Activated CD4-positive, alpha-beta T cell treated with anti-CD3 and anti-CD28 coated beads, Interleukin-2, Interleukin-6, amounts not matched to agents 100 ng/mL and 50 ng/mL, durations not matched to agents 16 hours and 8 hours (primary cell): ENCODE results near the gene HDDC3.

Experiments
- DNase-seq: peaks from one replicate; pipeline ENCODE4 v3.0.0-alpha.2; 2020

Gene HDDC3

DNA sequence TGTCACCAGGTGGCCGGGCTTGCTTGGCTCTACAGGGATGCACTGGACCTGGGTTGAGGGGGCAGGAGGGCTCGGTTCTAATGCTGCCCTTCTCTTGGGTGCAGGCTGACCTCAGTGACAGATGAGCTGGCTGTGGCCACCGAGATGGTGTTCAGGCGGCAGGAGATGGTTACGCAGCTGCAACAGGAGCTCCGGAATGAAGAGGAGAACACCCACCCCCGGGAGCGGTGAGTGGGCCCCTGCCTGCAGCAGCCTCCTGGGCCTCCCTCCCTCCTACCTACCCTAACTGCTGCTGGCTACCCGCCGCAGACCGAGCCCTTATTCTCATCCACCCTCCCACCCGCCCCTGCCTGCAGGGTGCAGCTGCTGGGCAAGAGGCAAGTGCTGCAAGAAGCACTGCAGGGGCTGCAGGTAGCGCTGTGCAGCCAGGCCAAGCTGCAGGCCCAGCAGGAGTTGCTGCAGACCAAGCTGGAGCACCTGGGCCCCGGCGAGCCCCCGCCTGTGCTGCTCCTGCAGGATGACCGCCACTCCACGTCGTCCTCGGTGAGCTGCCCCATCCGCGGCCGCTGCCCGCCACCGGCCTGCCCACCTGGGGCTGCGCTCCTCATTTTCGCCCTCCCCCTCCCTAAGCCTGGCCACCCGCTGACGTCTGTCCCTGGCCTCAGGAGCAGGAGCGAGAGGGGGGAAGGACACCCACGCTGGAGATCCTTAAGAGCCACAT, 42.5 kb downstream of the HDDC3 start:
- no peak for DNase-seq

- no peak for DNase-seq
These were observed 43.0 kb downstream of the HDDC3 start for GRCh38 chr15:90889313-90889730.

DNA sequence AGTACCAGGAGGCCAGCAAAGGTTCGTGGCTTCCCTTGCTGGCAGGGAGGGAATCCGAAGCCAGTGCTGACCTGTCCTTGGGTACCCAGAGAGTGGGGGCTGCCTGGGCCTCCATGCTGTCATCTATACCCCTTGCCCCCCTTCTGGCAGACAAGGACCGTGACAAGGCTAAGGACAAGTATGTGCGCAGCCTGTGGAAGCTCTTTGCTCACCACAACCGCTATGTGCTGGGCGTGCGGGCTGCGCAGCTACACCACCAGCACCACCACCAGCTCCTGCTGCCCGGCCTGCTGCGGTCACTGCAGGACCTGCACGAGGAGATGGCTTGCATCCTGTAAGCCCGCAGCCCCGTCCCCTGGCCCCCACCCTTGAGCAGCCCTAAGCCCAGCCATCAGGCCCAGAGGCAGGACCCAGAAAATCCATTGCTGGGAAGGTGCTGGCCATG, 45.3 kb downstream of the HDDC3 start:
- DNase-seq = no peak

GRCh38 chr15:90886291-90886614, 46.1 kb downstream of the HDDC3 start:
- no peak for DNase-seq

DNA sequence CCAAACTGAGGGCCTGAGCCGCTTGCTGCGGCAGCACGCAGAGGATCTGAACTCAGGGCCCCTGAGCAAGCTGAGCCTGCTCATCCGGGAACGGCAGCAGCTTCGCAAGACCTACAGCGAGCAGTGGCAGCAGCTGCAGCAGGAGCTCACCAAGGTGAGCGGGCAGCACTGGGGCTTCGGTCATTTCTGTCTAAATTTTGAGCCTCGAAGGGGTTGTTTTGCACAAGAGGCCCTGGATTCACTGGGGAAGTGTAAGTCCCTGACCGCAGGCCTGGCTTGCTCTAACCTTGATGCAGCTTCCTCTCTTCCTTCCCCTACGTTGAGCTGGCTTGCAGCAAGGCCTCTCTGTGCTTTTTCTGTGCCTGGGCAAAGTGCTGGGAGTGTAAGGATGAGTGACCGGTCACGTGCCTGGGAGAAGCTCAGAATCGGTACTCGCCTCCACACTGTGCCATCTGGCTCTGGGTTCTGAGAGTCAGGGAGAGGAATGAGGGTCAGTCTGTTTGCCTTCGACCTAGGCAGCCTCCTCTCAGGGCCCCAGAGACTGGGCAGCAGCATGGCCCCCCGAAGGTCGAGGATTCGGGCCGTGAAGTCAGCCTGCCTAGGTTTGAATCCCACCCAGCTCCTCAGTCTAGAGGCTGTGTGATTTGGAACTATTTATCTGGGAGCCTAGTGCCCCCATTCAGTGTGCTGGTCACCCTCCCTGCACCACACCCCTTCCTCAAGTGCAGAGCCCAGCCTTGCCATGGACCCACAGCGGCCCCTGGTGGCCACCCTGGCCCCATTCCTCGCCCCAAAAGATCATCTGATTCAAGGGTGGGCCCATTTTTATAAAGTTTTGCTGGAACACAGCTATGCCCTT, 46.7 kb downstream of the HDDC3 start:
- DNase-seq = peak; percentile 88

DNA sequence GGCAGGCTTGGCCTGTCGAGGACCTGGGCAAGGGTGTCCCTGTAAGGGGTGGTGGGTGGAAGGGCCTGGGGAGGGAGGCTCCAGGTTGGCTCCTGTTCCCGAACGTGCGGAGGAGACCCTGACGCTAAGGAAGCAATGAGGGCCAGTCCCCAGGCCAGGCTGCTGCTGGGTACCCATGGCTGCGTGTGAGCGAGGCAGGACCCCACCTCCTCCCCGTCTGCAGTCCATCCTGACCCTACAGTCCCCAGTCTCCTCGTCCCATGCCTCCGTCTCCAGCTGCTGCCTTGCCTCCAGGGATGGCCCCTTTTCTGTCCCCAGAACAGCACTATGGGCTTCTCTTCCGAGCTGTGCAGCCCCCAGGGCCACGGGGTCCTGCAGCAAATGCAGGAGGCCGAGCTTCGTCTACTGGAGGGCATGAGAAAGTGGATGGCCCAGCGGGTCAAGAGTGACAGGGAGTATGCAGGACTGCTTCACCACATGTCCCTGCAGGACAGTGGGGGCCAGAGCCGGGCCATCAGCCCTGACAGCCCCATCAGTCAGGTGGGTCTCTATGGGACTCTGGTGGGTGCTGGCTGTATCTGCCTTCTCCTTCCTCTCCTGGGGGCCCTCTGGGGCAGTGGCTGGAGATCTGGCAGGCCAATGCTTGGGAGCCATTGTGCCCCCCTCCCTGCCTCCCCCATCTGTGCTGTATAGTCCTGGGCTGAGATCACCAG, 47.5 kb downstream of the HDDC3 start:
- DNase-seq = no peak

DNA sequence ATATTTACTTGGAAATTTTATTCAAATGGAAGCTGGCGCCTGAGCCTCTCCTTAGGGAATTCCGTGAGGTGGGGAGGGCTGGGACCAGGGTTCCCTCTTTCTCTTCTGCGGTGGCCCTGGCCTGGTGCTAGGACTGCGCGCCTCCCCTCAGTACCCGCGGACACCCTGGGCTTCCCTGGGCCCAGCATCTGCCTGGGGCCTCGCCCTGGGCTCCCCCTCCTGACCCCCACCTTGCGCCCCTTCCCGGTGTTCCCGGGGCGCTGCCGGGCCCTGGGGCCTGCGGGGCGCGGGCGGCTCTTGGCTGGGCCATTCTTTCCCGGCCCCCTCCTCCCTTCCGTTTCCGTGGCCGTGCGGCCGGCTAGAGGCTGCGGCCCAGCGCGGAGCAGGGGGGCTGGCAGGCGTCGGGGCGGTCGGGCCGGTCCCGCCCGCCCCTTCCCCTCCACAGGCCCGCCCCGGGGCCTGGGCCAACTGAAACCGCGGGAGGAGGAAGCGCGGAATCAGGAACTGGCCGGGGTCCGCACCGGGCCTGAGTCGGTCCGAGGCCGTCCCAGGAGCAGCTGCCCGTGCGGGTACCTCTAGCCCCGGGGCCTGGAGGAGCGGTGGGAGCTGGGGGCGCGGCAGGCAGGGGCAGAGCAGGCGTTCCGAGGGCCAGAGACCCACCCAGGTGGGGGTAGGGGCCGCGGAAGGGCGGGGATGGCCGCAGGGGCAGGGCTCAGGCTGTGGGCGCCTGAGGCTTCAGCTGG, 48.2 kb downstream of the HDDC3 start, which contains the start of gene FES:
TSS of gene FES (plus strand) at position 529 of the 743 bp plus-strand sequence. CDS start 542 bp downstream, outside the sequence.
- no peak for DNase-seq

GRCh38 chr15:90883526-90883975, 48.8 kb downstream of the HDDC3 start:
- DNase-seq = no peak

- DNase-seq = no peak
These were observed 49.4 kb downstream of the HDDC3 start for GRCh38 chr15:90882781-90883525.

DNA sequence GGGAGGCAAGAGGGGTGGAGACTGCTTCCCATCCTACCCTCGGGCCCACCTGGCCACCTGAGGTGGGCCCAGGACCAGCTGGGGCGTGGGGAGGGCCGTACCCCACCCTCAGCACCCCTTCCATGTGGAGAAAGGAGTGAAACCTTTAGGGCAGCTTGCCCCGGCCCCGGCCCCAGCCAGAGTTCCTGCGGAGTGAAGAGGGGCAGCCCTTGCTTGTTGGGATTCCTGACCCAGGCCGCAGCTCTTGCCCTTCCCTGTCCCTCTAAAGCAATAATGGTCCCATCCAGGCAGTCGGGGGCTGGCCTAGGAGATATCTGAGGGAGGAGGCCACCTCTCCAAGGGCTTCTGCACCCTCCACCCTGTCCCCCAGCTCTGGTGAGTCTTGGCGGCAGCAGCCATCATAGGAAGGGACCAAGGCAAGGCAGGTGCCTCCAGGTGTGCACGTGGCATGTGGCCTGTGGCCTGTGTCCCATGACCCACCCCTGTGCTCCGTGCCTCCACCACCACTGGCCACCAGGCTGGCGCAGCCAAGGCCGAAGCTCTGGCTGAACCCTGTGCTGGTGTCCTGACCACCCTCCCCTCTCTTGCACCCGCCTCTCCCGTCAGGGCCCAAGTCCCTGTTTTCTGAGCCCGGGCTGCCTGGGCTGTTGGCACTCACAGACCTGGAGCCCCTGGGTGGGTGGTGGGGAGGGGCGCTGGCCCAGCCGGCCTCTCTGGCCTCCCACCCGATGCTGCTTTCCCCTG, 50.2 kb downstream of the HDDC3 start:
- no peak for DNase-seq

- no peak for DNase-seq
These were observed 51.0 kb downstream of the HDDC3 start for GRCh38 chr15:90881181-90881977.

DNA sequence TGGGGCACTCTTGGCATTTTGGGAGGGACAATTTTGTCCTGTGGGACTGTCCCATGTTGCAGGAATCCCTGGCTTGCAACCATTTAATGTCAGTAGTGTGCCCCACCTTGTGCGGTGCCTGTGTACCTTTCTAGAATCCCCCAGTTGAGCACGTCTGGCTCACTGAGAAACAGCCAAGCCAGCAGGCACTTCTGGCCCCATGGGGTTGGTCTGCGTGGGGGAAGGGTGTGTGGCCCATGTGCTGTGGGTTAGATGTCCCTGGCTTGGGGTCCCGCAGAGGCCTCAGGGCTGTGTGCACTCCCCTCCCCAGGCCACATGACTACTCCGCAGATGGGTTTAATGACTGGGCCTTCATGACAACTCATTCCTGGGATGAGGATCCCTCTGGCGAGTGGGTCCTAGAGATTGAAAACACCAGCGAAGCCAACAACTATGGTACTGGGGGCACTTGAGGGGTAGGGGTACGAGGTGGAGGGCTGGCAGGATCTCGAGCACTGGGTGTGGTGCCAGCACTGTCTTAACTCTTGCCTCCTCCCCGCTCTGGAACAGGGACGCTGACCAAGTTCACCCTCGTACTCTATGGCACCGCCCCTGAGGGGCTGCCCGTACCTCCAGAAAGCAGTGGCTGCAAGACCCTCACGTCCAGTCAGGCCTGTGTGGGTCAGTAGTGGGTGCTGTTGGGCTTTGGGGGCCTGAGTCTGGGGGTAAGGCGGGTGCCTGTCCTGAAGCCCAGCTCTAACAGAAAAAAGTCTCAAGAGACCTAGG, 51.8 kb downstream of the HDDC3 start:
- DNase-seq = no peak
